CD4-positive, alpha-beta T cell treated with Interleukin-15 for 1 hour (primary cell): Measurements from ENCODE around the gene RNF224.
A peak's percentile ranks its signal among the peaks of the same experiment; 100 is the strongest.

ENCODE experiments used
- DNase-seq: peaks from one replicate; pipeline ENCODE4 v3.0.0-alpha.2; 2020

Gene RNF224

DNA sequence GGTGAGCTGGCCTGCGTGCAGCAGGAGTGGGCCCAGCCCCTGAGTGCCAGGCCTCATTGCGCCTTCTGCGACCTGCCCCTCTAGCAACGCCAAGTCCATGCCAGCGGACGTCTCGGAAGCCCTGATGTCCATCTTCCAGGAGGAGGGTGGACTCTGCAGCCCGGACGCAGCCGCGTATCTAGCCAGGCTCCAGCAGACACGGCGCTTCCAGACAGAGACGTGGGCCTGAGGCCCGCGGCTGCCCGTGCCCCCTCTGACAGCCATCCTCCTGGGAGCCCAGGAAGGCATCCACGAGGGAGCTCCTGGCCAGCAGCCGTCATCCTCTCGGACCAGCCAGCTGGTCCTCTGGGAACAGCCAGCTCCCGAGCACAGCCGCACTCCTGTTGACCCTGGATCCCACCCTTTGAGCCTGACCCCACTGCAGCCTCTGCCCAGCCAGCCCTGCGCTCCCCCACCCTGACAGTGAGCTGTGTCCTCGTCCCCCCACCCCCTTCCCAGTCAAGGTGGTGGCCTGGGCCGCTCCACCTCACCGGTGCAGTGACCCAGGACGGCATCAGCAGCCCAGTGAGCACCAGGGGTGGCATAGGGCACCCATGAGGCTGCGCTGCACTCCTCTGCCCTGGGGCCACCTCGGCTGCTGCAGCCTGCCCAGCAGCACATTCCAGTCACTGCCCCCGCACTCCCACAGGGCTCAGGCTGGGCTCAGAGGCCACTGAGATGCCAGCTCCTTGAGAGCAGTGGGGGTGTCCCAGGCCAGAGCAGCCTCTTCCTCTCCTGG is 10.9 kb upstream of the RNF224 start:
- DNase-seq, result no peak

DNA sequence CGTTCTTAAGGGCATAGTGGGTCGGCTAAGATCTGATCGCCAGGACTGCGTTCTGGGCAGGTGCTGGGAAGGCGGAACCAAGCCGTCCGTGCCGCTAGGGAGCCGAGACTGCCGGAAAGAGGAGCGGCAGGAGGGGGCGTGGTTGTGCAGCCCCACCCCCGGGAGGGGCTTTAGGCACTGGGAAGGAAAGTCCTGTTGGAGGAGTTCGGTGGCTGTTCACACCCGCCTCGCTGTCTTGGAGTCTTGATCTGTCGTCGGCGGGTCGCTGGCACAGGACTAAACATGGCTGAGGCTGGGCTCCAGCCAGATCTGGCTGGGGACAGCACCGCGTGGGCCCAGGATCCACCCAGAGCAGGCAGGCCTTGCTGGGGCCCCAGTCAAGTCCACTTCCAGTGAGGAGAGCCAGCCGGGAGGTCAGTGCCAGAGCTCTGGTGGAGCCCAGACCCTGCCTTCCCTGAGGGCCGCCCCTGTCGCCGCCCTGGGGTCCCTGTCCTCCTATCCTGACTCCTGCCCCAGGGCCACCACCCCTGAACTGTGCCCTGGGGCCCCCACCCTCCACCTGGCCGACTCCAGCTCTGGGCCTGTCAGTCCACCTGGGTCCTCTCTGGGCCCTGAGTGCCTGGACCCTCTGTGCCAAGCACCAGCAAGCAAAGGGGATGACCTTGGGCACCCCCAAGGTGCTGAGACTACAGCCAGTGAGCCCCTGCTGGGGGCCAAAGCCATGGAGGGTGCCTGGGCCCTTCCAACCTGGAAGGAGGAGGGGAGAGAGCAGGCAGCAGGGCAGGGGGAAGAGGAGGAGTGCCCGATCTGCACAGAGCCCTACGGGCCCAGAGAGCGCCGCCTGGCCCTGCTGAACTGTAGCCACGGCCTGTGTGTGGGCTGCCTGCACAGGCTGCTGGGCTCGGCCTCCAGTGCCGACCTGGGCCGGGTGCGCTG is 9.8 kb upstream of the RNF224 start:
- no peak for DNase-seq

DNA sequence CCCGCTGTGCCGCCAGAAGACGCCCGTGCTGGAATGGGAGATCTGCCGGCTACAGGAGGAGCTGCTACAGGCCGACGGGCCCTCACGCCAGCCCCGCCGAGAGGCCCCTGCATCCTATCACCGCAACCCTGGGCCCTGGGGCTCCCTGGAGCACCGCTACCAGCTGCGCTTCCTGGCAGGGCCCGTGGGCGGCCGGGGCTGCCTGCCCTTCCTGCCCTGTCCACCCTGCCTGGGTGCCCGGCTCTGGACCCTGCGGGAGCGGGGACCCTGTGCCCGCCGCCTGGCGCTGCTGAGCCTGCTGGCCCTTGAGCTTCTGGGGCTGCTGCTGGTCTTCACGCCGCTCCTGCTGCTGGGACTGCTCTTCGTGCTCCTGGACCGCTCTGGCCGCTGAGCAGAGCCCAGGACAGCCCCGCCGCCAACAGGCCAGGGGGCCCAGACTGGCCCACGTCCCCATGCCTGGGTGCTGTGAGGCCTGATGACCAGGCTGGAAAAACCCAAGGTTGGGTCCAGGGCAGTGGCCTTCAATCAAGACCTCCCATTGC is 9.0 kb upstream of the RNF224 start:
- no peak for DNase-seq

DNA sequence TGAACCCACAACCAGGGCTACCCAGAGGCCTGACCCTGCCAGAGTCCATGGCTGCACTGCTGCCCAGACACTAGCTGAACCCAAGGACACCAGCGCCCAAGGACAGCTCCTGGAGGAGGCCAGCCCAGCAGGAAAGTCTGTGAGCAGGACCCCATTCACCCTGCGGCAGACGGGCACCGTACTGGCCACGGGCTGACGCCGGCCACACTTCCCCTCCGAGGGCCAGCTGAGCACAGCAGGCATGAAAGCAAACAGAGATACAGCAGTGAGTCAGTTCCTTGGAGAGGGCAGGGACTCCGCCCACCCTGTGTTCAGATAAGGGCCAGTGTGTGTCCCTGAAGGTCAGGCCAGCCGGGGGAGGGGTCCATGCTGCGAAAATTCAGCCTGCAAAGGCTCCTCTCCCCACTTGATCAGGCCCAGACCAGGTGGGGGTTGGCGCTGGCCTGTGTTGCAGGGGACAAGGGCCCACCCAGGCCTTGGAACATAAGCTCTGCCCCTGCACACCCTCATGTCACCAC is 8.5 kb upstream of the RNF224 start:
- DNase-seq, result no peak

DNA sequence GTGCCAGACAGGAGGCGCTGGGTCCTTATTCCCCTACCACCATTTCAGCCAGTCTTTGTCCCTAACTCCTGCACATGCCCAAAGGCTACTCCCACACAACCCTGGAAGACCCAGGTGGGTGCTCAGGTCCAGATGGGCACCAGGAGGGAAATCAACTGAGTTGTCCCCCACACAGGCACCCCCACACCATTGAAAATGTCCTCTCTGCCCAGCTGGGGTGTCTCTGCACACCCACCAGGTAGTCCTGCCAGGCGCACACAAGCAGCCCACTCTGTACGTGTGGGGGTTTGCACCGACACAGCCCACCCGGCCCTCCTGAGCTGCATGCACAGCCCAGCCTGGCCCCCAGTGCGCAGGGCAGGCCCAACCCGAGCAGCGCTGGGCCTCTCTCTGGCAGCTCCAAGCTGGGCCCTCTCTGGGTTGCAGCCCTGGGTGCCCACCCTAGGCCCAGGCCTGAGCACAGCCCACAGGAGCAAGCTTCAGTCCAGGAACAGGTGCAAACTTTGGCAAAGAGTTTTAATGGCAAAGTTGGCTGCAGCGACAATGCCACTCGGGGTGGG is 7.5 kb upstream of the RNF224 start:
- no peak for DNase-seq

DNA sequence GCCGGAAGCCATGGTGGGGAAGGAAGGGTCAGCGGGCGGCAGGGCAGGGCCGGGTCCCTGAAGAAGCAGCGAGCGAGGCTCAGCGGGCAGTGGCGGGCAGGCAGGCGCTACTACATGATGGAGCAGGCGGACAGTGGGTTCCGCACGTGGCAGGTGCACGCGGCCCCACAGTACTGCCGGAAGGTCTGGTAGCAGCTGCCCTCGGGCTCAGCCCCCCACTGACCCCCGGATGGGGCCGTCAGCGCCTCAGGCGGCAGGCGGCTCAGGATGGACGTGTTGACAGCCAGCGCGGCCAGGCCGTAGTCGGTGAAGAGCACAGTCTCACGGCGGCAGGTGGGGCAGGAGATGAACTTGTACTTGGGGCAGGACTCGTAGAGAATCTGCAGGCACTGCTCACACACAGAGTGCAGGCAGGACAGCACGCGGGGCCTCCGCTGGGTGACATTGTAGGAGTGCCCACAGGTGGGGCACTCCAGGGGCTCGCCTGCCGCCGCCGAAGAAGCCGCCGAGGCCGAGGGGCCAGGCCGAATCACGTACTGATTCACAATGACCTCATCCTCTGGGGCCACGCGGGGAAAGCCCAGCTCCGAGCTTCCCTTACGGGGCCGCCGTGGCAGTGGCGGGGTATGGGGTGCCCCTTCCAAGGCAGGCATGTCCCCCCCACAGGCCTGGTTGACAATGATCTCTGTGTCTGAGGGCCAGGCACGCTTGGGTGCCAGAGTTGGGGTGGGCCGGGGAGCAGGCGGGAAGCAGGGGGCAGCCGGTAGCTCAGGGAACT is 6.8 kb upstream of the RNF224 start:
- DNase-seq, result no peak

DNA sequence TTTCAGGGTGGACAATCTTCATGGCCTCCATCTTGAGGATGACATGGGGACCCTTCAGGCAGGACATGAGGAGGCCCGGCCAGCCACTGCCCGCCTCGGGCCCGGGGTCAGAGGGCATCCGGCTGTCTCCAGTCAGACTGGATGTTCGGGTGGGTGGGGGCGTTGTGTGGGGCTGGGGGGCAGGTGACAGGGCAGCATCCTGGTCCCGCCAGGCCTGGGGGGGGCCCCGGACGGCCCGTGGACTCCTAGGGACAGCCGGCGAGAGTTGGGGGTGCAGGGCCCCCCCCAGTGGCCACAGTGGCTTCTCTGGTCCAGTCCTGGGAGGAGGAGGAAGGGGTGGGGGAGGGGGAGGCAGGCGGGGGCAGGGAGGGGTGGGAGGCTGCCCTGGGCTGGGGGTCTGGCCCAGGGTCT is 6.2 kb upstream of the RNF224 start:
- DNase-seq, result no peak

DNA sequence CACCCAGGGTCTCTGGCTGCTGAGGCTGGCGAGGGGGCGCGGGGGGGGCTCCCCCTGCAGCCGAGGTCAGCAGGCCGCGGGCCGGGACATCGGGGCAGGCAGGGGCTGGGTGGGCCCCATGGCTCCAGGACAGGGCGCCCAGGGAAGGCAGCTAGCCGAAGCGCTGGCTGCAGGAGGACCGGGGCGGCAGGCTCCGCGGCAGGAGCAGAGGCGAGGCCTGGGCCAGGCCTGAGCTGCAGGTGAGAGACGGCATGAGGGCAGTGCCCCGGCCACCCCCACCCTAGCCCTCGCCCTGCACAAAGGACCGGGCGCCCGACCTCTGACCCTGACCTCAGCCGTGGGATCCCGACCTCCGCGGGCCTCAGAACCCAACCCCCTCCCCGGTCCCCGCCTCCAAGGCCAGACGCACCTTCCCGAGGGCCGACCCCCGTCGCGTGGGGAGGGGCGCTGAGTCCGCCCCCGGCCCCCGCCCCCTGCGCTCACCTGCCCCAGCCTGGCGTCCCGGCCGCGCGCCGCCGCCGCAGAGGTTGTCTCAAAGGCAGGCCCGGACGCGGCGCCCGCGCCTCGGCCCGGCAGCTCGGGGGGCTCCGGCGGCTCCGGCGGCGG is 5.7 kb upstream of the RNF224 start:
- no peak for DNase-seq

DNA sequence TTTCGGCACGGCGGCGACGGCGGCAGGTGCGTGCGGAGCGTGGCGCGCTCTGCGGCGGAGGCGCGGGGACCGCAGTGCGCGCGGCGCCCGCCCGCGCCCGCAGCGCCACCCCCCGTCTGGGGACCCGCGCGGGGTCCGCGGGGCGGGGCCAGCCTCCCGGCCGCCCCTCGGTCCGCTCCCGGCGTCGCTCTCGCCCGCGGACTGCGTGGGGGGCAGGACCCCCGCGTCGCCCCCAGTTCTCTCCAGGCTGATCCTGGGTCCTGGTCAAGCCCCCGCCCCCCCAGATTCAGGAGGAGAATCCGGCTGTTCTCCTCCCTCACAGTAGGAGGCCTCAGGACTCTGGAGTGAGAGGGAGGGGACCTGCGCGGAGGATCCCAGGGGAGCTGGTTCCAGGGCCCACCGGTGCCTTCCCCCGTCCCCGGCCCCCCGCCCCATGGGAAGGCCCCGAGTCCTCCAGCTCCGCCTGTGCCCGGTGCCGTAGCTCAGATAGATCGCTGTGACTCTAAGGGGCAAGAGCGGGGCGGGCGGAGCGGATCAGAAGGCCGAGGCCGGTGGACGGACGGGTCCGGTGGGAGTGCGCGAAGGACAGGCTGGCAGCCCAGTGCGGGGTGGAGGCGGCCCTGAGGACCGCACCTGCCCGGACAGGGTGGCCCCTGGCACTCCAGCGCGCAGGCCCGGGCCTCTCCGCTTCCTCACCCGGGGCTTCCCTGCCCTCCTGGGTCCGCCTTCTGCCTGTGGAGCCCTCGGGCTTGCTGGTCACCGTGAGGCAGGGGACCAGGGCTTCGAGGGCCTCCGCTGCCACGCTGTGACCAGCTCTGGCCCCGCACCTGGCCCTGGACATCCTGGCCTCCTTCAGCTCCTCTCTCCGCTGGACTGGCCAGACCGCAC is 4.9 kb upstream of the RNF224 start, which contains the start of gene RNF208:
RNF208 (minus strand) TSS at position 51 of the 888 bp plus-strand sequence. CDS start 1,028 bp downstream, outside the sequence.
- DNase-seq, result no peak

DNA sequence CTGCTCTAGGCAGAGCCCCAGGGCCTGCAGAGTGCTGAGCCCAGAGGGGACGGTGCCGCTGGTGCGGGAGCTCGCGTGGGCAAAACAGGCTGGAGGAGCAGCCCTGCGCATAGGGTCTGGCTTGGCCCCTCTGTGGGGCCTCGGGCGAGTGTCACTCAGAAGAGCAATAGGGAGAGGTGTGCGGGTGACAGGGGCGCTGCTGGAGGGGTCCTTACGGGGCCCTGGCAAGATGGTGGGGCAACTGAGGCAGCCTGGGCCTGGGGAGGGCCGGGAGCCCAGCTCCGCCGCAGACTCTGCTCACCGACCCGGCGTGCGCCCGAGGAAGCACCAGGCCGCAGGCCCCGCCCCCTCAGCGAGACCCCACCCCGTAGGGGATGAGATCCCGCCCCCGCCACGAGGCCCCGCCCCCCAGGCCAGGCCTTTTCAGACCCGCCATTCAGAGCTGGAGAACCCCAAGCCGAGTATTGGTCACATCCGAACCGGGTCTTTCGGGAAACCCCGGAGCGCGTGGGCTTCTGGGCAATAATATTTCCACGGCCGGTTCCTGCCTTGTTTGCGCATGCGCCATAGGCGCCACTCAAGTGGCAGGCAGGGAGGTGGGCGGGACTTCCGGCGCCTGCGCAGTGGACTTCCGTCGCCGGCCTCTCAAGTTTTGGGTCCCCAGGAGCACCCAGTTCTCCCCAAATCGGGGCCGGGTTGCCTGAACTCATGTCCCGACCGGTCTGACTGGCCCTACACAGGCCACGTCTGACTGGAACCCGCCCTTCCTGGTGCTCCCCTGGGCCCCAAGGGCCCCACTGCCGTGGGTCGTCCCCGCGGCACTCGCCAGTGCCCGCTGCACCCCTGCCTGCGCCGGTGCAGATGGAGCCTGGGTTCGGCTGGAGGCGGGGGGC is 4.0 kb upstream of the RNF224 start:
- DNase-seq, result peak; percentile 100

DNA sequence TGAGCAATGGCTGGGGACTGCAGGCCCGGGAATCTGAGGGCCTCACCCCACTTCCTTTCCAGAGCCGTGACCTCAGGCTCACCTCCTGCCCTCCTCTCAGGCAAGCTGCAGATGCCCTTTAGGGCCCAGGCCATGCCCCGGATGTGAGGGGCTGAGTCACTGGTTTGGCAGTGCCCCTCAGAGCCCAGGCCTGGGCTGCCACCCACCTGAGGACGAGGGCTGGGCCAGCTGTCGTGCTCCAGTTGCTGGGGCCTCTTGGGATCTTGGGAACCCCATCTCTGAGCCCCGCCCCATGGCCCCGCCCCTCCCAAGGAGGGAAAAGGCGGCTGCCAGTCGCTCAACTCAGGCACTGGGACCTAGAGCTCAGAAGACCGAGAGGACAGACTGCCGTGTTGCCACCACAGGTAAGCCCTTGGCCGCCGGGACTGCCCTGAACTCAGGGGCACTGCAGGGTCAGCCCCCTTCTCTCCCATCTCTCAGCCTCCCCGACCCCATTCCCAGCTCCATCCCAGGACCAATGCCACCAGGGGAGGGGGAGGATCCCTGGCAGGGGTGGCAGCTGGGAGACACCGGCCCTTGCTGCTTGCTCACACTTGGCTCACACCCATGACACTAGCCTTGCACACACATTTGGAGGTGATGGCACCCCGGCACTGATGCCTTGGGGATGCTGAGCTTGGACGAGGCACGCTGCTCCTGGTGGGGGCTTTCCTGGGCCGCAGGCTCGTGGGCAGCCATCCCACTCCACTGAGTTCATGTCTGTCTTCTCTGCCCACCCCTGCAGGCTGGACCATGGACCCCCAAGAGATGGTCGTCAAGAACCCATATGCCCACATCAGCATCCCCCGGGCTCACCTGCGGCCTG is 2.2 kb upstream of the RNF224 start, which contains the start of gene CYSRT1:
CYSRT1 (plus strand) TSS at position 345 of the 865 bp plus-strand sequence; CDS start at position 793, 448 bp downstream.
- DNase-seq, result no peak

DNA sequence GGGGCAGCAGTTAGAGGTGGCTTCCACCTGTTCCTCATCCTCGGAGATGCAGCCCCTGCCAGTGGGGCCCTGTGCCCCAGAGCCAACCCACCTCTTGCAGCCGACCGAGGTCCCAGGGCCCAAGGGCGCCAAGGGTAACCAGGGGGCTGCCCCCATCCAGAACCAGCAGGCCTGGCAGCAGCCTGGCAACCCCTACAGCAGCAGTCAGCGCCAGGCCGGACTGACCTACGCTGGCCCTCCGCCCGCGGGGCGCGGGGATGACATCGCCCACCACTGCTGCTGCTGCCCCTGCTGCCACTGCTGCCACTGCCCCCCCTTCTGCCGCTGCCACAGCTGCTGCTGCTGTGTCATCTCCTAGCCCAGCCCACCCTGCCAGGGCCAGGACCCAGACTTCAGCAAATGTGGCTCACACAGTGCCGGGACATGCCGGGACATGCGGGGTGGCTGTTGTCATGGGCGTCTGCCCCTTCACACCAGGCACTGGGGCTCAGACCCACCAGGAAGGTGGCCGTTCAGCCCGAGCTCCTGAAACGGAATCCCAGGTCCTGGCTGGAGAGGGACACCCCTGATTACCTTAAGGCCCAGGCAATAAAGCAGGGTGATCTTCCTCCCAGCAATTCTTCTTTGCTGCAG is 1.5 kb upstream of the RNF224 start:
- DNase-seq, result no peak

DNA sequence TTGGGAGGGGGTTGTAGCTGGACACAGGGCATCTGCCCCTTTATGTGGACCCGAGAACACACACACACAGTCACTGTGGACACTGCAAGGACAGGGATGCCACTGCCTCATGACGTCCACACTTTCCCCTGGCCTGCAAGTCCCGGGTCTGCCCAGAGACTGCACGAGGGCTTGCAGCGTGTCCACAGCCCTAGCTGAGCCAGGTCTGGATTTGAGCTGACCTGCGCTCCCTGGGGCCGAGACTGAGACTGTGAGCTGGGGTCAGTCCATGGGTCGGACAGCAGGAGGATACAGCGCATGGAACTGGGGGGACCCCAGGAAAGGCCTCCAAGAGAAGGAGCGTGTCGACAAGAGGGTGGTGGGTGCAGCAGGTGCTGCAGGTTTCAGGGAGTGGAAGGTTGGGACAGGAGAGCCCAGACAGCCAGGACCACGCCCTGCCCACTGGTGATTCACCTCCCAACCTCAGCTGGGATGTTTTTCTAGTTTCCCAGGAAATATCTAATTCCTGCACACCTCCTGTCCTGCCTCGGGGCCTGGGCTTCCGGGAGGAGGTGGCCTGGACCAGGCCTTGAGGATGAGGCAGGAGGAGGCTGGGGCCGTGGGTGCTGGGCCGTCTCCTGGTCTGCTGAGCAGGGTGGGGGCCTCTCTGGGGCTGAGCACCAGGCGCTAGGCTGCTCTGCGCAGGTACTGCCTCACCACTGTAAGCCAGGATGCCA is 806 bp upstream of the RNF224 start:
- no peak for DNase-seq

DNA sequence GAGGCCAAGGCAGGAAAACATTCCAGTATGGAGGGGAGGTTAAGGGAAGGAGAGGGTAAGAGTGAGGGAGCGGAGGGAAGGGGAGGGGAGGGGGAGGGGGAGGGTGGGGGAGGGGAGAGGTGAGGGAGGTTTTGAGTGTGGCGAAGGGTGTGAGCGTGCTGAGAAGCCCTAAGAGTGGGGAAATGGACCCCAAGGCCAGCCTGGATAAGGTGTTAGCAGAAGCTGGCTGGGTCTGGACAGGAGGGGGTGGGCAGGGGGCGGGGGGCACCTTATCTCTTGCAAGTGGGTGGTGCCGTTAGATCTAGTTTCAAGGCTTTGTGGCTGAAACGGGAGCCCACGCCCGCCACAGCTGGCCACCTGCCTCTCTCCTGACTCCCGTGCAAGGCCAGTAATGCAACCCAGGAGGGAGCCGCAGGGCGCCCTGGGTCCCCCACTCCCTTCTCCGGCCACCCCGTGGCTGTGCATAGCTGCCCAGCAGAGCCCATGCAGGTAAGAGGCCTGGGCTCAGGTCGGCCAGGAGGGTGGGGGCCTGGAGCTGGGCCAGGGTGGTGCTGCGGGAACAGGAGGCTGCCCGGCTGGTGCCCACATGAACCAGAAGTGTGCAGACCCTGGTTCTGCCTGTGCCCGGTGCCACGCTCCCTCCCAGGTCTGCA is 677 bp downstream of the RNF224 start:
- no peak for DNase-seq

DNA sequence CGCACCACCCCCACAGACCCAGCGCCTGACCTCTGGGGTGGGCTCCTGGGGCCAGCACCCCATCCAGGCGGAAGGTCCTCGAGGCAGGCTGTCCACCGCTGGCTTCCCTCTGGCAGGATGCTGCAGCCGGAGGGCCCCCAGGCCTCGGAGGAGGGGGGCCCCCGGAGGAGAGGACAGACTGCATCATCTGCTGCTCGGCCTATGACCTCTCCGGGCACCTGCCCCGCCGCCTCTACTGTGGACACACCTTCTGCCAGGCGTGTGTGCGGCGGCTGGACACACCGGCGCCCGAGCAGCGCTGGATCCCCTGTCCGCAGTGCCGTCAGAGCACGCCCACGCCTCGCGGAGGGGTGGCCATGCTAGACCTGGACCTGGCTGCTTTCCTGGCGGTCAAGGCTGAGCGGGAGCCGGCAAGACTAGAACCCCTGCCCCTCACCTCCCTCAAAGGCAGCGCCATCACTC is 1.2 kb downstream of the RNF224 start:
- no peak for DNase-seq
